GM10248 (cell line): ENCODE data around the gene LRP6.

Experiments
- CTCF ChIA-PET: fragments of 300-600 bp; sonication (Branson Sonifier 250); formaldehyde crosslinking; extraction: SDS; loops from one replicate; lab custom pipeline; 2021; ENCODE audit warnings: antibody characterized with exemption; lab: Yijun Ruan, JAX
- POLR2A ChIA-PET: fragments of 350-650 bp; sonication (Branson Sonifier 250); formaldehyde crosslinking; extraction: SDS; loops from one replicate; lab custom pipeline; 2020; ENCODE audit warnings: antibody characterized with exemption; lab: Yijun Ruan, JAX
- DNase-seq: peaks from one replicate; pipeline ENCODE4 v3.0.0; 2012; ENCODE audit errors: extremely low spot score
- CTCF ChIP-seq: IDR thresholded peaks from 2 replicates; pipeline ENCODE4 v1.5.1; 2012; ENCODE audit warnings: mild to moderate bottlenecking, low read depth; ENCODE audit errors: extremely low read depth, missing control alignments, control extremely low read depth

Gene LRP6

GRCh38 chr12:12206776-12207388 is 60.0 kb downstream of the LRP6 start:
- POLR2A ChIA-PET = no interaction called here

GRCh38 chr12:12202747-12203146 is 64.1 kb downstream of the LRP6 start:
- no peak for TF ChIP-seq CTCF
- POLR2A ChIA-PET = no interaction called here
- no peak for DNase-seq
- CTCF ChIA-PET = interaction anchor here (0.8 to 2.5 kb wide), 5 partner anchors 10 to 125 kb away, joined by 3 to 6 read pairs (median 3); no protein-coding TSS in a partner anchor

More at GRCh38 chr12:12206776-12207388, 60.0 kb downstream of the LRP6 start:
- CTCF ChIA-PET = interaction anchor here (1.3 kb wide), 1 partner anchor 21 kb away, joined by 3 read pairs; no protein-coding TSS in a partner anchor
- TF ChIP-seq CTCF = no peak
- no peak for DNase-seq

GRCh38 chr12:12202105-12202504 is 64.7 kb downstream of the LRP6 start:
- TF ChIP-seq CTCF = no peak
- ChIA-PET POLR2A (no interaction called here), CTCF (interaction anchor here (0.8 to 2.5 kb wide), 4 partner anchors 11 to 125 kb away, joined by 3 to 6 read pairs (median 4); no protein-coding TSS in a partner anchor)
- no peak for DNase-seq

- TF ChIP-seq CTCF = no peak
- peak; percentile 13 for DNase-seq
- ChIA-PET CTCF (interaction anchor here (0.8 to 2.5 kb wide), 3 partner anchors 12 to 37 kb away, joined by 3 to 8 read pairs (median 6); no protein-coding TSS in a partner anchor), POLR2A (no interaction called here)
These were observed 65.5 kb downstream of the LRP6 start for GRCh38 chr12:12201274-12201758.

- DNase-seq = no peak
- no peak for TF ChIP-seq CTCF
- POLR2A ChIA-PET = no interaction called here
- CTCF ChIA-PET = interaction anchor here (0.8 to 2.5 kb wide), 3 partner anchors 11 to 38 kb away, joined by 3 to 8 read pairs (median 6); no protein-coding TSS in a partner anchor
These were observed 66.5 kb downstream of the LRP6 start for GRCh38 chr12:12200363-12200762.

- DNase-seq = no peak
- ChIA-PET CTCF (no interaction called here), POLR2A (no interaction called here)
- no peak for TF ChIP-seq CTCF
These were observed 68.7 kb downstream of the LRP6 start for GRCh38 chr12:12198124-12198523.
